Hepatocyte (in vitro differentiated cells): Measurements from ENCODE around the gene KRT86.

Source experiments
- CTCF ChIP-seq: fragments of 200-600 bp; sonication (generic); IDR thresholded peaks from 2 replicates; pipeline ENCODE4 v1.5.1; 2016; ENCODE audit warnings: antibody characterized with exemption, mild to moderate bottlenecking; ENCODE audit not compliant: poor library complexity
- EZH2 ChIP-seq: fragments of 200-600 bp; sonication (generic); IDR thresholded peaks from 2 replicates; pipeline ENCODE4 v1.6.1; 2016; ENCODE audit warnings: antibody characterized with exemption, mild to moderate bottlenecking, borderline replicate concordance
- EZH2phosphoT487 ChIP-seq: fragments of 200-600 bp; sonication (generic); IDR thresholded peaks from one replicate; pipeline ENCODE4 v1.6.1; 2018; ENCODE audit warnings: antibody characterized with exemption, mild to moderate bottlenecking, low read depth, moderate library complexity; ENCODE audit not compliant: unreplicated experiment, severe bottlenecking

- TF ChIP-seq CTCF: no peak
- TF ChIP-seq EZH2: no peak
- TF ChIP-seq EZH2phosphoT487: no peak
These were observed 47.0 kb downstream of the KRT86 start for GRCh38 chr12:52321418-52321817.
